ENCODE measurements around the gene ZNF541. TPM values are rescaled to one million over a fixed set of nuclear protein-coding genes. Genes with fewer than 3 reads are reported as not detected.

Gene ZNF541
- total and polyA plus RNA-seq, 4 donors, result 0.22 to 0.59 (median 0.45) TPM

DNA sequence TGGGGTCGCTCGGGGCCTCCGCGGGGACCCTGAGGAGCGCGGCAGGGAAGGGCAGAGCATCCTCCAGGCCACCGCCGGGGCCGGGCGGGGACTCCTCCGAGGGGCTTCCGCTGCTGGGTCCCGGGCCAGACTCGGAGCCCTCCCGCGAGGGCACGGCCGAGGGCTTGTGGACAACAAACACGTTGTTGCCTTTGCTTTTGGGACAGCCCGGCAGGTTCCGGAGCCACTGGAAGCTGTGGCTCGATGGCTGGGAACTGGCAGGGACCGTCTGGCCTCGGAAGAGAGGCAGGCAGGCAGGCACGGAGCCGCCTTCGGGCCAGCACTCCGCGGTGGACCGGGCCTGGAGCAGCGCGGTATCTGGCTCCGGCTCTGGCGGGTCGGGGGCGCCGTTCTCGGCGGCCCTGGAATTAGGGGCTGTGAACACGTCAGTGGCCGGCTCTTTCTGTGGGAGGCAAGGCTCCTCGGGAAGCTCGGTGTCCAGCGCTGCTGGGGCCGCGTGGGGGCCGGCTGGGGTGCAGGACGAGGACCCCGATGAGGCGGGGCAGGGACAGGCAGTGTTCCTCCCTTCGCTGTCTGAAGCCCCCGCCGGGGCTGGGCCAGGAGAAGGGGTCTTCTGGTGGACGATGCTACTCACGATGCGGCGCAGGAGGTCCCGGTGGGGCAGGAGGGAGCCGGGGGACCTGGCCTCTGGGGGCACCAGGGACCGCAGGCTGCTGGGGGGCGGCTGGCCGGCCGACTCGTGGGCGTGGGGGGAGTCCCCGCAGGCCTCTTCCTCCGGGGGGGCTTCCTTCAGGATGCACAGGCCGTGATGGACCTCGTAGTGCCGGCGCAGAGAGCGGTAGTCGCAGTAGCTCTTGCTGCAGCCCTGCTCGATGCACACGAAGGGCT is 27.6 kb downstream of the ZNF541 start:
- peak in 1 of 6 donors; percentile 5 for DNase-seq (ENCODE audit: low read depth in 4 of 6, low spot score in 6 of 6)
- WGBS (ENCODE audit: insufficient coverage), result 25% methylated on average over 74 of the region's 75 CpGs
- H3K27ac ChIP-seq (ENCODE audit: low read depth, low read length), result no peak overlapping the region
- peaks cover 11% of the 10 kb centered on the region for H3K36me3 ChIP-seq (ENCODE audit: control insufficient read depth, insufficient read depth, low read length)
- H3K4me3 ChIP-seq (ENCODE audit: low read depth, low read length), result no peak overlapping the region
- peaks cover 20% of the 10 kb centered on the region for H3K27me3 ChIP-seq (ENCODE audit: control insufficient read depth, insufficient read depth, low read length)
- no peaks in the 10 kb centered on the region for H3K9me3 ChIP-seq (ENCODE audit: control insufficient read depth, insufficient read depth, low read length)
- peaks cover 16% of the 10 kb centered on the region for H3K4me1 ChIP-seq (ENCODE audit: control insufficient read depth, insufficient read depth, low read length)

DNA sequence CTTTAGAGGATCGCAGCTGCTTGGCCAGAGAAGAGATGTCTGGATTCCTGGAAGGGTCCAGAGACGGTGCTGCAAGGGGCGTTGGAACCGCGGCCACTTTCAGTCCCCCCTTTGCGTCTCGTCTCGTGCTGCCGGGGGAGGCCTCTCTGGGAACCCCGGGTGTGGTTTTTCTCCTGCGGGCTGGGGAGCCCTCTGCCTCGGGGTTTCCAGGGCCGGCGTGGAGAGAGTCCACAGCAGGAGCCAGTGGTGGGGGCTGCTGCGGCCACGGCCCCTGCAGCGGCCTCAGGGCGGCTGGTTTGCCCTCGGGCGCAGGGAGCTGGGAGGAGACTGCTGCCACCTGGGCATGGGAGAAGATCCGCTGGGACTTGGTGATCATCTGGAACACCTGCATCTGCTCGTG is 28.5 kb downstream of the ZNF541 start:
- peaks cover 16% of the 10 kb centered on the region for H3K4me1 ChIP-seq (ENCODE audit: control insufficient read depth, insufficient read depth, low read length)
- no peak overlapping the region for H3K27ac ChIP-seq (ENCODE audit: low read depth, low read length)
- WGBS (ENCODE audit: insufficient coverage), result 92% methylated on average over 22 of the region's 22 CpGs
- H3K4me3 ChIP-seq (ENCODE audit: low read depth, low read length), result no peak overlapping the region
- H3K9me3 ChIP-seq (ENCODE audit: control insufficient read depth, insufficient read depth, low read length), result no peaks in the 10 kb centered on the region
- peaks cover 20% of the 10 kb centered on the region for H3K27me3 ChIP-seq (ENCODE audit: control insufficient read depth, insufficient read depth, low read length)
- no peak for DNase-seq (ENCODE audit: low read depth in 4 of 6, low spot score in 6 of 6)
- H3K36me3 ChIP-seq (ENCODE audit: control insufficient read depth, insufficient read depth, low read length), result peaks cover 11% of the 10 kb centered on the region

- H3K4me3 ChIP-seq (ENCODE audit: low read depth, low read length), result no peak overlapping the region
- no peaks in the 10 kb centered on the region for H3K9me3 ChIP-seq (ENCODE audit: control insufficient read depth, insufficient read depth, low read length)
- no peak overlapping the region for H3K27ac ChIP-seq (ENCODE audit: low read depth, low read length)
- H3K4me1 ChIP-seq (ENCODE audit: control insufficient read depth, insufficient read depth, low read length), result peaks cover 16% of the 10 kb centered on the region
- WGBS (ENCODE audit: insufficient coverage), result 86% methylated on average over 18 of the region's 18 CpGs
- no peak for DNase-seq (ENCODE audit: low read depth in 4 of 6, low spot score in 6 of 6)
- H3K36me3 ChIP-seq (ENCODE audit: control insufficient read depth, insufficient read depth, low read length), result peaks cover 11% of the 10 kb centered on the region
- H3K27me3 ChIP-seq (ENCODE audit: control insufficient read depth, insufficient read depth, low read length), result peaks cover 20% of the 10 kb centered on the region
These were observed 28.9 kb downstream of the ZNF541 start for GRCh38 chr19:47544075-47544474.

- 87% methylated on average over 3 of the region's 9 CpGs for WGBS (ENCODE audit: insufficient coverage)
- no peak overlapping the region for H3K4me3 ChIP-seq (ENCODE audit: low read depth, low read length)
- peaks cover 16% of the 10 kb centered on the region for H3K4me1 ChIP-seq (ENCODE audit: control insufficient read depth, insufficient read depth, low read length)
- no peaks in the 10 kb centered on the region for H3K9me3 ChIP-seq (ENCODE audit: control insufficient read depth, insufficient read depth, low read length)
- peaks cover 20% of the 10 kb centered on the region for H3K27me3 ChIP-seq (ENCODE audit: control insufficient read depth, insufficient read depth, low read length)
- no peak overlapping the region for H3K27ac ChIP-seq (ENCODE audit: low read depth, low read length)
- no peak for DNase-seq (ENCODE audit: low read depth in 4 of 6, low spot score in 6 of 6)
- peaks cover 11% of the 10 kb centered on the region for H3K36me3 ChIP-seq (ENCODE audit: control insufficient read depth, insufficient read depth, low read length)
These were observed 30.9 kb downstream of the ZNF541 start for GRCh38 chr19:47542030-47542475.

GRCh38 chr19:47541518-47541917 is 31.4 kb downstream of the ZNF541 start:
- H3K27me3 ChIP-seq (ENCODE audit: control insufficient read depth, insufficient read depth, low read length), result peaks cover 20% of the 10 kb centered on the region

GRCh38 chr19:47540748-47541147 is 32.2 kb downstream of the ZNF541 start:
- Histone ChIP-seq H3K27ac (ENCODE audit: low read depth, low read length) (no peak overlapping the region), H3K36me3 (ENCODE audit: control insufficient read depth, insufficient read depth, low read length) (peaks cover 11% of the 10 kb centered on the region), H3K9me3 (ENCODE audit: control insufficient read depth, insufficient read depth, low read length) (no peaks in the 10 kb centered on the region), H3K4me1 (ENCODE audit: control insufficient read depth, insufficient read depth, low read length) (peaks cover 13% of the 10 kb centered on the region), H3K4me3 (ENCODE audit: low read depth, low read length) (no peak overlapping the region), H3K27me3 (ENCODE audit: control insufficient read depth, insufficient read depth, low read length) (peaks cover 17% of the 10 kb centered on the region)
- 79% methylated on average over 2 of the region's 4 CpGs for WGBS (ENCODE audit: insufficient coverage)
- DNase-seq (ENCODE audit: low read depth in 4 of 6, low spot score in 6 of 6), result peak in 1 of 6 donors; percentile 13

More at GRCh38 chr19:47541518-47541917, 31.4 kb downstream of the ZNF541 start:
- H3K4me1 ChIP-seq (ENCODE audit: control insufficient read depth, insufficient read depth, low read length), result peaks cover 16% of the 10 kb centered on the region
- no peak overlapping the region for H3K4me3 ChIP-seq (ENCODE audit: low read depth, low read length)
- peaks cover 11% of the 10 kb centered on the region for H3K36me3 ChIP-seq (ENCODE audit: control insufficient read depth, insufficient read depth, low read length)
- H3K9me3 ChIP-seq (ENCODE audit: control insufficient read depth, insufficient read depth, low read length), result no peaks in the 10 kb centered on the region
- no peak for DNase-seq (ENCODE audit: low read depth in 4 of 6, low spot score in 6 of 6)
- WGBS (ENCODE audit: insufficient coverage), result no CpG with 5 or more reads among the region's 6 CpGs
- no peak overlapping the region for H3K27ac ChIP-seq (ENCODE audit: low read depth, low read length)

- Histone ChIP-seq H3K4me1 (ENCODE audit: control insufficient read depth, insufficient read depth, low read length) (peaks cover 4% of the 10 kb centered on the region), H3K36me3 (ENCODE audit: control insufficient read depth, insufficient read depth, low read length) (peaks cover 8% of the 10 kb centered on the region), H3K27ac (ENCODE audit: low read depth, low read length) (no peak overlapping the region), H3K9me3 (ENCODE audit: control insufficient read depth, insufficient read depth, low read length) (no peaks in the 10 kb centered on the region), H3K27me3 (ENCODE audit: control insufficient read depth, insufficient read depth, low read length) (peaks cover 8% of the 10 kb centered on the region), H3K4me3 (ENCODE audit: low read depth, low read length) (no peak overlapping the region)
- WGBS (ENCODE audit: insufficient coverage), result 74% methylated on average over 10 of the region's 12 CpGs
- DNase-seq (ENCODE audit: low read depth in 4 of 6, low spot score in 6 of 6), result no peak
These were observed 33.1 kb downstream of the ZNF541 start for GRCh38 chr19:47539747-47540311.

- no peak for DNase-seq (ENCODE audit: low read depth in 4 of 6, low spot score in 6 of 6)
- Histone ChIP-seq H3K4me3 (ENCODE audit: low read depth, low read length) (no peak overlapping the region), H3K27me3 (ENCODE audit: control insufficient read depth, insufficient read depth, low read length) (no peaks in the 10 kb centered on the region), H3K4me1 (ENCODE audit: control insufficient read depth, insufficient read depth, low read length) (no peaks in the 10 kb centered on the region), H3K27ac (ENCODE audit: low read depth, low read length) (no peak overlapping the region), H3K9me3 (ENCODE audit: control insufficient read depth, insufficient read depth, low read length) (no peaks in the 10 kb centered on the region), H3K36me3 (ENCODE audit: control insufficient read depth, insufficient read depth, low read length) (no peaks in the 10 kb centered on the region)
- WGBS (ENCODE audit: insufficient coverage), result 86% methylated on average over 5 of the region's 5 CpGs
These were observed 34.1 kb downstream of the ZNF541 start for GRCh38 chr19:47538812-47539211.

- H3K4me3 ChIP-seq (ENCODE audit: low read depth, low read length), result no peak overlapping the region
- H3K27ac ChIP-seq (ENCODE audit: low read depth, low read length), result no peak overlapping the region
- no peaks in the 10 kb centered on the region for H3K9me3 ChIP-seq (ENCODE audit: control insufficient read depth, insufficient read depth, low read length)
- H3K36me3 ChIP-seq (ENCODE audit: control insufficient read depth, insufficient read depth, low read length), result no peaks in the 10 kb centered on the region
- WGBS (ENCODE audit: insufficient coverage), result 93% methylated on average over 3 of the region's 4 CpGs
- H3K27me3 ChIP-seq (ENCODE audit: control insufficient read depth, insufficient read depth, low read length), result no peaks in the 10 kb centered on the region
- no peaks in the 10 kb centered on the region for H3K4me1 ChIP-seq (ENCODE audit: control insufficient read depth, insufficient read depth, low read length)
- DNase-seq (ENCODE audit: low read depth in 4 of 6, low spot score in 6 of 6), result no peak
These were observed 35.5 kb downstream of the ZNF541 start for GRCh38 chr19:47537493-47537892.

Measured in spinal cord (tissue), 10 donors.